Right kidney (tissue), 1 donor: ENCODE data around the gene ST8SIA4.

Source experiments
- DNase-seq: peaks from one replicate; pipeline ENCODE4 v3.0.0-alpha.2; 2016

The ST8SIA4 gene

GRCh38 chr5:100780376-100780870 is 122.7 kb downstream of the ST8SIA4 start:
- DNase-seq: no peak

GRCh38 chr5:100779669-100780375 is 123.3 kb downstream of the ST8SIA4 start:
- DNase-seq: no peak

GRCh38 chr5:100777680-100778300 is 125.3 kb downstream of the ST8SIA4 start:
- DNase-seq: no peak

GRCh38 chr5:100775533-100775855 is 127.6 kb downstream of the ST8SIA4 start:
- no peak for DNase-seq

- no peak for DNase-seq
Measured at GRCh38 chr5:100772548-100772947, 130.5 kb downstream of the ST8SIA4 start.

- DNase-seq: no peak
Measured at GRCh38 chr5:100772006-100772405, 131.1 kb downstream of the ST8SIA4 start.

- DNase-seq: no peak
Measured at GRCh38 chr5:100771181-100771580, 131.9 kb downstream of the ST8SIA4 start.

GRCh38 chr5:100768221-100768620 is 134.9 kb downstream of the ST8SIA4 start:
- DNase-seq: no peak

GRCh38 chr5:100762995-100763394 is 140.1 kb downstream of the ST8SIA4 start:
- DNase-seq: no peak

- no peak for DNase-seq
Measured at GRCh38 chr5:100762108-100762507, 141.0 kb downstream of the ST8SIA4 start.

GRCh38 chr5:100761192-100761591 is 141.9 kb downstream of the ST8SIA4 start:
- no peak for DNase-seq

GRCh38 chr5:100760688-100761087 is 142.4 kb downstream of the ST8SIA4 start:
- no peak for DNase-seq

- no peak for DNase-seq
Measured at GRCh38 chr5:100758780-100759179, 144.3 kb downstream of the ST8SIA4 start.

- no peak for DNase-seq
Measured at GRCh38 chr5:100758306-100758705, 144.8 kb downstream of the ST8SIA4 start.

- DNase-seq: no peak
Measured at GRCh38 chr5:100757618-100758017, 145.5 kb downstream of the ST8SIA4 start.
